GM19023 (cell line): ENCODE results near the gene WNK4.

Experiments
- ATAC-seq: cut with Tn5 transposase; IDR thresholded peaks from one replicate; pipeline ENCODE4 v1.9.1; 2021; ENCODE audit warnings: mild to moderate bottlenecking, moderate library complexity; ENCODE audit not compliant: unreplicated experiment

Gene WNK4

DNA sequence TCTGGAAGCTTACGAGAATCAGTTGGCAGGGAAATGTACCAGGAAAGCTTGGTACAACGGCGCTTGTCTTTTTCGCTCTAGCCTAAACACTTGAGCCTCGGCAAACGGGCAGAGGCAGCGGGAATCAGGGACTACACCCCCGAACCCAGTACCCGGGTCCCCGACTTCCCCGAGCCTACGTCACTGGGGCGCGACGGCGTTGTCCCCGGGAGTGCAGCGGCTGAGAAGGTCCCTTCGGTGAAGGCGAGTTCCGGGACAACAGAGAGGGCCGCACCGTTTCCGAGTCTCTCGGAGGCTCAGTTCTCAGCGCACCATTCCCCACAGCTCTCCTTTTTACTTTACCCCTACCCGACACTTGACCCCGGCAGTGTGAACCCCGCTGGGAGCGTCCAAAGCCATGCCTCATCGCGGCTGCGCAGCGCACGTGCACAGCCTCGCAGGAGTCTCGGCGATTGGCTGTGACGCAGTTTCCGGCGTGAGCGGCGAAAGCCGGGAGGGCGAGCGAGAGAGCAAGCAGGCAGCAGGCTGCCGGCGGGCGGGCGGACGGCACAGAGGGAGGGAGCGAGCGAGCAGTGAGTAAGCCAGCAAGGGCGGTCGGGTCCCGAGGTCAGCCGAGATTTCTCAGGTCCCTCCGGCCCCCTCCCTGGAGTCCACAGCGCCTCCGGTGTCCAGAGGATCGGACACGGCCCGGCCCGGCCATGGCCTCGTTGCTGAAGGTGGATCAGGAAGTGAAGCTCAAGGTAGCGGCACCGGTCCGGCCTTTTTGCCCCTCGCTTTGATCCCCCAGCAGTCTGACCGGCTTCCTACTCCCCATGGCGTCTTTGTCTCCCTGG lies 52.7 kb downstream of the WNK4 start, which contains the start of gene PSME3:
Gene PSME3, plus strand, starts transcription at position 464 of the 833 bp plus-strand sequence. Its CDS starts 235 bp downstream, at position 699.
- ATAC-seq = peak; percentile 83

DNA sequence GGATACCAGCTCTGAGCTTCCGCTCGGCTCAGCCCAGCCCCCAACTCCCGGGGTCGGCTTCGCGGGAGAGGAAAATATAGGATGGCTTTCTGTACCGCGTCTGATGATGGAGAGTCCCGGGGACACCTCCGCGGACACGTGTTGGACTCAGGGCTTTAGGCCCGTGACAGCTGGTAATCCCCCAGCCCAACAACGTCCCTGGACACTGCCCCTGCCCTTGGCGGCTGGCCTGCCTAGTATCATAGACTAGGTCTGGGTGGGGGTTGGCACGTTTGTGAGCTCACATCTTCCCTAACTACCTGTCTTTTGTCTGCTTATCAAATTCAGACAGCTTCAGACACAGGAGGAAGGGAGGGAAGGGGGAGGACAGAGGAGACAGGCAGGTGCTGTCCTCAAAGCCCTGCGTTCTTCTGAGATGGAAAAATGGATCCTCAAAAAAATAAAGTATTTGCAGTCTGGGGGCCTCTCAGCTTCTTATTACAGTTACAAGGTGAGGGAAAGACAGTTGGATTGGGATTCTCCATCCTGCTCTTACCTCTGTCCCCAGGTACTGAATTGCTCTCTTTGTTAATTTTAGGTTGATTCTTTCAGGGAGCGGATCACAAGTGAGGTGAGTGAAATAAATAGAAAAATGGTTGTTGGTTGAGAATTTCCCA lies 53.5 kb downstream of the WNK4 start:
- ATAC-seq = peak; percentile 14

DNA sequence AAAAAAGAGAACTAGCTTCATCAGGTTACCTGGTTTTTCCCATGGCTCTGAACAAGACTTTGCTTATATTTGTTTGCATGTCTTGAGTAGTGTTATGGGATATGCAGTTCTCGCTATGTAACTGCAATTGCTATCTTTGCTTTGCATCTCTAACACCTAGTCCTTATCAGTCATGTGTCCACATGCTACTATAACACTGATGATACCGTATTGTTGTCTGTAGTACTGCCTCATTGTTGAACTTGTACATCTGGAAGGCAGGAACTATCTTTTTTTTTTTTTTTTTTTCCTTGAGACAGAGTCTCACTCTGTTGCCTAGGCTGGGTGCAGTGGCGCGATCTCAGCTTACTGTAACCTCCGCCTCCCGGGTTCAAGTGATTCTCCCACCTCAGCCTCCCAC lies 55.3 kb downstream of the WNK4 start:
- no peak for ATAC-seq

- ATAC-seq = no peak
These were observed 61.7 kb downstream of the WNK4 start for GRCh38 chr17:42841975-42842685.

- ATAC-seq = no peak
These were observed 63.0 kb downstream of the WNK4 start for GRCh38 chr17:42843358-42843934.

DNA sequence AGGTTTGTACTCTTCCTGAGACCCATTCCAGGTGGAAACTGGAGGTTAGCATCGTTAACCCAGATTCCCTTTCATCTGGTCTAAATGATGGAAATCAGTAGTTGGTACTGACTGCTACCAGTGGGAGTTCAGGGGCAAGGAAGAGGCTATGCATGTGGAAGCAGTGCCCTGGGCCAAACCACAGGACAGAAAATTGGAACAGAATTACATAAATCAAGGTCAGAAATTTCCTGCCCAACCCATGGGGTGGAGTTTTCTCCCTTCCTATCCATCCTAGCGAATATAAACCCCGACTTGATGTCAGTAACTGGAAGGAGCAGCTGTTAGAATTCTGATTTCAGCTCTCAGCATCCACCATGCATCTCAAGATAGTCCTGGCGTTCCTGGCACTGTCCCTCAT lies 63.9 kb downstream of the WNK4 start, which contains the start of gene AOC2:
Gene AOC2, plus strand, starts transcription at position 310 of the 400 bp plus-strand sequence. Its CDS starts 47 bp downstream, at position 357.
- ATAC-seq = no peak

- no peak for ATAC-seq
These were observed 64.5 kb downstream of the WNK4 start for GRCh38 chr17:42844761-42845555.

- no peak for ATAC-seq
These were observed 65.1 kb downstream of the WNK4 start for GRCh38 chr17:42845556-42845917.

- ATAC-seq = no peak
These were observed 65.6 kb downstream of the WNK4 start for GRCh38 chr17:42845918-42846593.
